GM18505 (cell line): Measurements from ENCODE around the gene NEK5.
"Not testable (repeated sequence)": the region's sequence is repeated elsewhere in the genome, so short reads cannot be mapped to it uniquely, and the experiment has no call there.

ENCODE experiments used
- ATAC-seq: cut with Tn5 transposase; IDR thresholded peaks from one replicate; pipeline ENCODE4 v1.9.1; 2021; ENCODE audit not compliant: unreplicated experiment
- POLR2A ChIP-seq: IDR thresholded peaks from 4 replicates; pipeline ENCODE4 v1.6.1; 2011; ENCODE audit warnings: borderline replicate concordance; ENCODE audit not compliant: insufficient read depth, insufficient read length; ENCODE audit errors: extremely low read depth

The NEK5 gene, protein sequence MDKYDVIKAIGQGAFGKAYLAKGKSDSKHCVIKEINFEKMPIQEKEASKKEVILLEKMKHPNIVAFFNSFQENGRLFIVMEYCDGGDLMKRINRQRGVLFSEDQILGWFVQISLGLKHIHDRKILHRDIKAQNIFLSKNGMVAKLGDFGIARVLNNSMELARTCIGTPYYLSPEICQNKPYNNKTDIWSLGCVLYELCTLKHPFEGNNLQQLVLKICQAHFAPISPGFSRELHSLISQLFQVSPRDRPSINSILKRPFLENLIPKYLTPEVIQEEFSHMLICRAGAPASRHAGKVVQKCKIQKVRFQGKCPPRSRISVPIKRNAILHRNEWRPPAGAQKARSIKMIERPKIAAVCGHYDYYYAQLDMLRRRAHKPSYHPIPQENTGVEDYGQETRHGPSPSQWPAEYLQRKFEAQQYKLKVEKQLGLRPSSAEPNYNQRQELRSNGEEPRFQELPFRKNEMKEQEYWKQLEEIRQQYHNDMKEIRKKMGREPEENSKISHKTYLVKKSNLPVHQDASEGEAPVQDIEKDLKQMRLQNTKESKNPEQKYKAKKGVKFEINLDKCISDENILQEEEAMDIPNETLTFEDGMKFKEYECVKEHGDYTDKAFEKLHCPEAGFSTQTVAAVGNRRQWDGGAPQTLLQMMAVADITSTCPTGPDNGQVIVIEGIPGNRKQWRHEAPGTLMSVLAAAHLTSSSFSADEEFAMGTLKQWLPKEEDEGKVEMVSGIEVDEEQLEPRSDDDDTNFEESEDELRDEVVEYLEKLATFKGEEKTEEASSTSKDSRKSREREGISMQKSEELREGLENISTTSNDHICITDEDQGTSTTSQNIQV

GRCh38 chr13:52128714-52129700 lies at the start of gene NEK5:
TSS of gene NEK5 (minus strand) at chr13:52129073. CDS start at chr13:52127482, 1,591 bp downstream.
- peak; percentile 75 for ATAC-seq
- TF ChIP-seq POLR2A = no peak

DNA sequence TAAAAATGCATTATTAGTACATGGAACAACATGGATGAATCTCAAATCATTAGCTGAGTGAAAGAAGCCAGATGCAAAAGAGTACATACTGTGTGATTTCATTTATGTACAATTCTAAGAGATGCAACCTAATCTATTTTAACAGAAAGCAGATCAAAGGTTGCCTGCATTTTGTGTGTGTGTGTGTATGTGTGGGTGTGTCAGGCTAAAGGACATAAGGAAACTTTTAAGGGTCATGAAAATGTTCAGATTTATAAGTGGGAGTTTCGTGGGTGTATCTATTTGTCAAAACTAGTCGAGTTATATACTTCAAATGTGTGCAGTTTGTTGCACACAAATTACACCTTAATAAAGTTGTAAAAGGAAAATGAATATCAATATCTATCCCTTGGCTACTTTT lies 48.4 kb upstream of the NEK5 start:
- no peak for ATAC-seq

GRCh38 chr13:52173970-52174369 lies 45.1 kb upstream of the NEK5 start:
- ATAC-seq = not testable (repeated sequence)

More for the DNA sequence above, 48.4 kb upstream of the NEK5 start:
- no peak for TF ChIP-seq POLR2A

DNA sequence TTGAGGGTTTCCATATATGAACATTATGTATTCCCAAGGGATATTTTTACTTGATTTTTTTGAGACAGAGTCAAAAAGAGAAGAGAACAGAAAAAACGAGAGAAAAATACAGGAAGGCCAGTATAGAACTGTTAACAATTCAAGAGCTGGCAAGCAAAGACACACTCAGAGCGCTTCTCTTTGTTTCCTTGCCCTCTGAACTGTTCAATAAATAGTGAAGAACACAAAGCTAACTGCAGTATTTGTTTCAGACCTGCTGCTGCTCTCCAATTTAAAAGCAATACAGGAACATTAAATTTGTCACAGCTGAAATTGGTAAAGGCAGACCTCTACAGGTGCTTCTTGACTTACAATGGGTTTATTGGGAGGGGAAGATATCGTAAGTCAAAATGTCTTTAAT lies 44.5 kb upstream of the NEK5 start:
- no peak for TF ChIP-seq POLR2A
- no peak for ATAC-seq

DNA sequence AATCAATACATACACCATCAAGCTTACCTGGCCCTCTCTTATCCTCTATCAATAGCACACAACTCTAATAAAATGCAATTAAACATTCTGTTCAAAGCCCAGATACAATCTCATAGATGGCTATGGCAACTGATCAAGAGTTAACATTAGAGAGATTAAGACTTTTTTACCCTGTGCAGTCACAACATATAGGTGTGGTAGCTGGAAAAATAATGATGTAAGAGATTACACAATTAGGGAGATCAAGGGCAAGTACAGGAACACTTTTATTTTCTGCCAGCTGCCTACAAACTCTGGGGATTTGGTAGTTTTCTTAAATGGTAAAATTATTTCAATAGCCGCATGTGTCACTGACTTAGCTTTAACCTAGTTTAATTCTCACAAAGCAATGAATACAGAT lies 42.8 kb upstream of the NEK5 start:
- ATAC-seq = not testable (repeated sequence)

DNA sequence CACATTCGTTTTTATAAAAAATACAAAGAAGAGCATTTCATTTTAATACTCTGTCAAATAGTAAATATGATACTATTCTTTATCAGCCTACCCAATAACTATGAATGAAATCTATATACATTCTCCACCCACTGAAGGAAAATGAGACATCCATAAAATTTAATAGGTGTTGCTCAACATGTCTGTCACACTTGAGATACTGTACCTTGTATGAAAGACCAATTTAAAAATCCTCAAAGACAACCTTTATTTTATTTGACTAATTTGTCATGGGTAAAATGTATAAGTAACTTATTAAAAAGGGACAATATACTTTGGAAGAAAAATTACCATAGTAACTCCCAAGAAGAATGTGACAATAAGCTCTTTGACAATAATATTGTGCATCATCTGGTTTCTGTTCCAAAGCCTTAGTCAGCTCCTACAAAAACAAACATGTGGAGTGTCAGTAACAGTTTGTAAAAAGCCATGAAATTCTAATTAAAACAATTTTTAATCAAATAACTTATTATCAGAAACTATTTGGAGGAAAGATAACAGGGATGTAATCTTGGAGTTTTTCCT lies 42.0 kb upstream of the NEK5 start:
- ATAC-seq = not testable (repeated sequence)

DNA sequence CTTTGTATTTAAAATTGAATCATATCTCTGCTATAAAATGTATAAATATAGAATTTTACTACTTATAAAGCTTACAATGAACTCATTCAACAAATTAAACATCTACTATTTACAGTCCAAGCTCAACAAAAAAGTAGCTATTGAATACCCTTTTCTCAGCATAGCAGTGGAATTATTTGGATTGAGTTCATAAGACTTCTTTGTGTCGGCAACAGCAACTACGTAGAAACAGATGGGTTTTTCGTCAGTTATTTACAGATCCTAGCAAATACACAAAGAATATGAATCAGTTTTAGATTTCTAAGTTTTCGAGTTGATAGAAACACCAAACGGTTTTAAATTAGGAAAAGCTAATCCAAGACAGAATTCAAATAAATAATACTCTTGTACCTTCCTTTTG lies 41.0 kb upstream of the NEK5 start:
- no peak for ATAC-seq
- no peak for TF ChIP-seq POLR2A

DNA sequence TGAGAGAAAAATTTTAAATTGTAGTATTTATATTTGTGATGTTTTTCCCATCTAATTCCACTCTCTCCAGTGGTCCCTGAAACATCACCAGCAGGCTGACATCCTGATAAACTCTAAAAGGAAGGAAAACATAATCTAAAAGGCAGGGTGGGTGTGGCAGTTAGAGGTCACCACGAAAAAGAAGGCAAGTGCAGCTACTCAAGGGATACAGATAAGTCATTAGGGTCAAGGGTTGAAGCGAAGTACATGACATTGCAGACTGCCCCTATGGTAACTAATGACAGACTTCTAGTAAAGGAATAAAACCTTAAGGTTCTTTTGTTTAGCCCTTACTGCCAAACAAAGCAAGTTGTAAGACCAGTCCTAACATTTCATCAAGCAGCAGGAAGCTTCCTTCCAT lies 36.5 kb upstream of the NEK5 start:
- no peak for TF ChIP-seq POLR2A
- ATAC-seq = no peak

GRCh38 chr13:52164989-52165388 lies 36.1 kb upstream of the NEK5 start:
- no peak for TF ChIP-seq POLR2A
- no peak for ATAC-seq

DNA sequence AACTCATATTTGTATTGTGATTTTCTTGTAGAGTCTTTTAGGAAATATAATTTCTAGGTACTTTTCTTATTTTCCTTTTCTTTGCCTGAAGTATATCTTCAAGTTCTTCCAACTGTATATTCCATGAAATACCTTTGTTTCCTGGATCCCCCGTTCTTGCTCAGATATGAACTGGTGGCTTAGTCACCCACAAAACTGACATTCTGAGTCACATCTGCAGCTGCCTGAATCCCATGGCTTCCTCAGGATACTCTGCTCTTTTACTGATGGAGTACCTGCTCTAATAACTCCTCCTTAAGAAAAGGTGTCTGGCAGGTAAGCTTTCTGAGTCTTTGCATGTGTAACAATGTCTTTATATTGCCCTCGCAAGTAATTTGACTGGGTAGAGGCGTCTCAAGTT lies 35.0 kb upstream of the NEK5 start:
- ATAC-seq = not testable (repeated sequence)

DNA sequence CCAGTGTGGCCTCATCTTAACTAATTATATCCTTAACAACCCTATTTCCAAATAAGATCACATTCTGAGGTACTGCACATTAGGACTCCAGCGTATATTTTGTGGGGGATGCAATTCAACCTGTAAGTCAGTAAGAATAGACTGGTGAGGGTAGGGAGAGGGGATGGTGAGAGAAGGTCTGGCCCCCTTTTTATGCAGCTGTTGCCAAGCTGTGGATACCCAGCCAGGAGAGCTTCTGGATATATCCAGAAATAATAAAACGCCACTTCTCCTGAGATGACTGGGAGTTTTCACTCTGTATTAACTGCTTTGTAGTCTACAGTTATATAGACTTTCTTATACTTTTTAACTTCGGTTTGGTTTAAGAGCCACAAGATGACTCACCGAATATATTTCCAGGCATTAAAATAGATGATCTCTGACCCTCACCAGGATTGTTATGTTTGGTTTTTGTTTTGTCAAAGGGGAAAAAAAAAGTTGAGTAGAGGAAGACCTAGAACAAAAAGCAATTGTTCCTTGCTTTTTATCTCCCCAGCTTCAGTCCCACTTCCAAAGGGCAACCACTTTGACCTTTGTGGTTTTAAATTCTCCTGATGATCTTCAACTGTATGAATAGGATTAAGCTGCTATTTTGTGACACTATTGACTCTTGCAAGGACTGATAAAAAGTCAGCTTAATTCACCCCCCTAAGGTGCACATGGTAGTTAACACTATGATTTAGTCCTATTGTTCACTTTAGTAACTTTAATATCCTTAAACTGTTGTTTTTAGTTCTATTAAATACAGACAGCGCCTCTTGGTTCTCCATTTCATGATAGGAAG lies 33.6 kb upstream of the NEK5 start:
- no peak for TF ChIP-seq POLR2A
- ATAC-seq = no peak

GRCh38 chr13:52161181-52161646 lies 32.3 kb upstream of the NEK5 start:
- no peak for TF ChIP-seq POLR2A
- ATAC-seq = no peak

- no peak for TF ChIP-seq POLR2A
- ATAC-seq = no peak
These were observed 31.6 kb upstream of the NEK5 start for GRCh38 chr13:52160506-52160905.
